H9 (cell line): ENCODE data around the gene CD300LG. TPM values are rescaled to one million over a fixed set of nuclear protein-coding genes. Genes with fewer than 3 reads are reported as not detected.
"Not testable (repeated sequence)": the region's sequence is repeated elsewhere in the genome, so short reads cannot be mapped to it uniquely, and the experiment has no call there.

Source experiments
- DNase-seq: peaks from one replicate; pipeline ENCODE4 v3.0.0-alpha.2; 2017
- H2AFZ ChIP-seq: one replicate; pipeline ENCODE4 v1.6.1; 2013; ENCODE audit warnings: mild to moderate bottlenecking, low read length, control low read depth, moderate library complexity
- H2AK5ac ChIP-seq: 2 replicates; pipeline ENCODE4 v1.6.1; 2013; ENCODE audit warnings: low read length, control low read depth, mixed read lengths; ENCODE audit not compliant: insufficient read length
- H2BK120ac ChIP-seq: one replicate; pipeline ENCODE4 v1.6.1; 2013; ENCODE audit warnings: low read depth, mild to moderate bottlenecking, low read length, control low read depth, inconsistent platforms; ENCODE audit not compliant: poor library complexity, severe bottlenecking
- H2BK12ac ChIP-seq: 2 replicates; pipeline ENCODE4 v1.6.1; 2013; ENCODE audit warnings: low read length, control low read depth, mixed read lengths, low read depth; ENCODE audit not compliant: insufficient read length
- H2BK15ac ChIP-seq: 2 replicates; pipeline ENCODE4 v1.6.1; 2013; ENCODE audit warnings: low read depth, low read length, control low read depth
- H2BK20ac ChIP-seq: one replicate; pipeline ENCODE4 v1.6.1; 2013; ENCODE audit warnings: low read depth, mild to moderate bottlenecking, low read length, control low read depth, inconsistent platforms; ENCODE audit not compliant: poor library complexity, severe bottlenecking
- H2BK5ac ChIP-seq: 2 replicates; pipeline ENCODE4 v1.6.1; 2013; ENCODE audit warnings: low read length, control low read depth, mixed read lengths; ENCODE audit not compliant: insufficient read length
- H3K14ac ChIP-seq: 2 replicates; pipeline ENCODE4 v1.6.1; 2013; ENCODE audit warnings: low read length, control low read depth; ENCODE audit not compliant: insufficient read depth
- H3K18ac ChIP-seq: 2 replicates; pipeline ENCODE4 v1.6.1; 2013; ENCODE audit warnings: low read depth, mild to moderate bottlenecking, mixed read lengths, low read length, control low read depth; ENCODE audit not compliant: insufficient read length
- H3K23ac ChIP-seq: 2 replicates; pipeline ENCODE4 v1.6.1; 2013; ENCODE audit warnings: low read length, control low read depth, mixed read lengths, low read depth; ENCODE audit not compliant: insufficient read length
- H3K23me2 ChIP-seq: 2 replicates; pipeline ENCODE4 v1.6.1; 2013; ENCODE audit warnings: low read depth, mild to moderate bottlenecking, mixed read lengths, low read length, control low read depth; ENCODE audit not compliant: insufficient read length, poor library complexity, severe bottlenecking
- H3K27ac ChIP-seq: 2 replicates; pipeline ENCODE4 v1.5.1; 2013; ENCODE audit warnings: low read length, control low read depth, mixed read lengths, low read depth; ENCODE audit not compliant: insufficient read length
- H3K27me3 ChIP-seq: 2 replicates; pipeline ENCODE4 v1.6.1; 2013; ENCODE audit warnings: low read length, control low read depth, inconsistent platforms; ENCODE audit not compliant: insufficient read depth
- H3K4ac ChIP-seq: 2 replicates; pipeline ENCODE4 v1.6.1; 2013; ENCODE audit warnings: low read depth, mild to moderate bottlenecking, control low read depth, inconsistent platforms, low read length, moderate library complexity
- H3K4me1 ChIP-seq: 2 replicates; pipeline ENCODE4 v1.6.1; 2013; ENCODE audit warnings: low read length, control low read depth, inconsistent platforms; ENCODE audit not compliant: insufficient read depth
- H3K4me2 ChIP-seq: 2 replicates; pipeline ENCODE4 v1.6.1; 2013; ENCODE audit warnings: low read length, control low read depth, mixed read lengths; ENCODE audit not compliant: insufficient read length, insufficient read depth
- H3K56ac ChIP-seq: 2 replicates; pipeline ENCODE4 v1.6.1; 2013; ENCODE audit warnings: low read depth, mild to moderate bottlenecking, mixed read lengths, low read length, control low read depth; ENCODE audit not compliant: insufficient read length
- H3K79me1 ChIP-seq: 2 replicates; pipeline ENCODE4 v1.6.1; 2013; ENCODE audit warnings: low read depth, mild to moderate bottlenecking, moderate library complexity, low read length, control low read depth, inconsistent platforms; ENCODE audit not compliant: insufficient read depth, poor library complexity, severe bottlenecking
- H3K79me2 ChIP-seq: 2 replicates; pipeline ENCODE4 v1.6.1; 2013; ENCODE audit warnings: low read length, control low read depth, inconsistent platforms; ENCODE audit not compliant: insufficient read depth
- H3K9ac ChIP-seq: 2 replicates; pipeline ENCODE4 v1.6.1; 2013; ENCODE audit warnings: low read length, control low read depth, mixed read lengths; ENCODE audit not compliant: insufficient read length; ENCODE audit errors: extremely low read depth
- H3K9me3 ChIP-seq: one replicate; pipeline ENCODE4 v1.6.1; 2013; ENCODE audit warnings: low read depth, low read length, inconsistent platforms; ENCODE audit not compliant: control insufficient read depth
- H3T11ph ChIP-seq: one replicate; pipeline ENCODE4 v1.6.1; 2013; ENCODE audit warnings: mild to moderate bottlenecking, low read length, control low read depth, inconsistent platforms
- H4K20me1 ChIP-seq: one replicate; pipeline ENCODE4 v1.6.1; 2013; ENCODE audit not compliant: control insufficient read depth, insufficient read length, insufficient read depth
- H4K5ac ChIP-seq: 2 replicates; pipeline ENCODE4 v1.6.1; 2013; ENCODE audit warnings: low read depth, mild to moderate bottlenecking, mixed read lengths, low read length, control low read depth; ENCODE audit not compliant: insufficient read length
- H4K8ac ChIP-seq: replicated peaks from 2 replicates; pipeline ENCODE4 v1.6.1; 2013; ENCODE audit warnings: low read length, control low read depth, mixed read lengths, low read depth; ENCODE audit not compliant: insufficient read length
- H4K91ac ChIP-seq: 2 replicates; pipeline ENCODE4 v1.6.1; 2013; ENCODE audit warnings: low read depth, mild to moderate bottlenecking, moderate library complexity, mixed read lengths, low read length, control low read depth; ENCODE audit not compliant: insufficient read length
- H3K27ac Mint-ChIP-seq, 3 experiments: 2 replicates in 2 of 3; 3 replicates in 1 of 3; pipeline ENCODE4 v1.8.0; 2020 to 2021; ENCODE audit warnings: mixed read lengths in 3 of 3, mild to moderate bottlenecking in 1 of 3, moderate library complexity in 1 of 3
- H3K27me3 Mint-ChIP-seq: 2 replicates; pipeline ENCODE4 v1.8.0; 2021; ENCODE audit warnings: low read depth, mild to moderate bottlenecking, moderate library complexity, mixed read lengths
- H3K36me3 Mint-ChIP-seq, 3 experiments: 2 replicates in 2 of 3; 3 replicates in 1 of 3; pipeline ENCODE4 v1.8.0; 2020 to 2021; ENCODE audit warnings: low read depth in 3 of 3, mixed read lengths in 3 of 3; ENCODE audit not compliant: insufficient read depth in 1 of 3
- H3K4me1 Mint-ChIP-seq, 2 experiments: 2 replicates each; pipeline ENCODE4 v1.8.0; 2020; ENCODE audit warnings: mixed read lengths in 2 of 2
- H3K4me3 Mint-ChIP-seq, 2 experiments: 2 replicates in 1 of 2; 3 replicates in 1 of 2; pipeline ENCODE4 v1.8.0; 2020 to 2021; ENCODE audit warnings: mild to moderate bottlenecking in 2 of 2, mixed read lengths in 2 of 2, moderate library complexity in 1 of 2
- H3K9me3 Mint-ChIP-seq, 2 experiments: 2 replicates in 1 of 2; 3 replicates in 1 of 2; pipeline ENCODE4 v1.8.0; 2020; ENCODE audit warnings: mild to moderate bottlenecking in 2 of 2, mixed read lengths in 2 of 2, moderate library complexity in 1 of 2
- CTCF ChIP-seq: fragments of 200-600 bp; sonication (generic); conservative IDR thresholded peaks from 3 replicates; pipeline ENCODE4 v1.8.0; 2021; ENCODE audit warnings: antibody characterized with exemption, mild to moderate bottlenecking
- WGBS: extraction: QIAGEN DNeasy Blood & Tissue Kit; methylation state at CpG from one replicate; pipeline ENCODE4 v1.1.7; 2013; ENCODE audit warnings: missing lambda C conversion rate, low lambda C conversion rate, mixed read lengths; ENCODE audit not compliant: insufficient read length; ENCODE audit errors: extremely low coverage; 5-methylcytosine and 5-hydroxymethylcytosine counted together
- total RNA-seq: library from RNA; stranded (reverse); gene quantifications from 2 replicates; pipeline ENCODE4 v1.2.1, GENCODE V29; 2021

CD300LG gene
- total RNA-seq, 1 experiment from 2014 or later: not detected

- Histone ChIP-seq H4K20me1 (no peaks in the 10 kb centered on the region), H2BK5ac (no peak overlapping the region), H3K23me2 (no peaks in the 10 kb centered on the region)
Measured at GRCh38 chr17:43868226-43868994, 21.4 kb downstream of the CD300LG start.

GRCh38 chr17:43869031-43869430, 22.1 kb downstream of the CD300LG start:
- not testable (repeated sequence) for DNase-seq

More at GRCh38 chr17:43868226-43868994, 21.4 kb downstream of the CD300LG start:
- no peak overlapping the region for H3K4me3 Mint-ChIP-seq
- no peaks in the 10 kb centered on the region for H3K9me3 Mint-ChIP-seq
- peaks cover 0 to 9% of the 10 kb centered on the region in 2 experiments; a peak in 2 of 4 replicates for H3K4me1 Mint-ChIP-seq
- H2BK120ac ChIP-seq: no peak overlapping the region
- H3K27me3 ChIP-seq: no peaks in the 10 kb centered on the region
- no peak overlapping the region for H3K27ac Mint-ChIP-seq
- no peak overlapping the region for H4K5ac ChIP-seq
- no peak overlapping the region for H3T11ph ChIP-seq
- no peak overlapping the region for H3K14ac ChIP-seq
- H3K18ac ChIP-seq: no peak overlapping the region
- no CpG with 5 or more reads among the region's 10 CpGs for WGBS
- H2BK15ac ChIP-seq: no peak overlapping the region
- H3K9me3 ChIP-seq: no peaks in the 10 kb centered on the region
- H2AK5ac ChIP-seq: no peak overlapping the region
- no peak overlapping the region for H3K23ac ChIP-seq
- no peaks in the 10 kb centered on the region for H3K4me1 ChIP-seq
- no peaks in the 10 kb centered on the region for H3K79me1 ChIP-seq
- H3K27me3 Mint-ChIP-seq: peaks cover 23% of the 10 kb centered on the region
- H3K4ac ChIP-seq: no peak overlapping the region
- no peak overlapping the region for H4K8ac ChIP-seq
- no peak overlapping the region for H2BK12ac ChIP-seq
- H3K9ac ChIP-seq: no peak overlapping the region
- H3K79me2 ChIP-seq: no peaks in the 10 kb centered on the region
- H2BK20ac ChIP-seq: no peak overlapping the region
- no peak overlapping the region for H3K27ac ChIP-seq
- H2AFZ ChIP-seq: no peak overlapping the region
- H4K91ac ChIP-seq: no peak overlapping the region
- DNase-seq: no peak
- H3K36me3 Mint-ChIP-seq: no peaks in the 10 kb centered on the region
- H3K4me2 ChIP-seq: no peak overlapping the region
- TF ChIP-seq CTCF: no peak
- H3K56ac ChIP-seq: no peak overlapping the region

More at GRCh38 chr17:43869031-43869430, 22.1 kb downstream of the CD300LG start:
- not testable (repeated sequence) for H3K56ac ChIP-seq, H3K14ac ChIP-seq, H4K20me1 ChIP-seq, H2AK5ac ChIP-seq, H3K18ac ChIP-seq, H3K4ac ChIP-seq, H2BK120ac ChIP-seq, H4K5ac ChIP-seq, H3K4me2 ChIP-seq, H4K8ac ChIP-seq, H3K4me1 ChIP-seq, H3K23ac ChIP-seq, H2AFZ ChIP-seq, H3K27ac ChIP-seq, H3K4me1 Mint-ChIP-seq, H3K9me3 ChIP-seq, H2BK12ac ChIP-seq, H4K91ac ChIP-seq, H2BK20ac ChIP-seq, H3K4me3 Mint-ChIP-seq, H2BK5ac ChIP-seq, H3K79me1 ChIP-seq, H3K9ac ChIP-seq, H3K9me3 Mint-ChIP-seq, H3K79me2 ChIP-seq, H3T11ph ChIP-seq, H3K27ac Mint-ChIP-seq, H3K27me3 ChIP-seq, H3K23me2 ChIP-seq, H2BK15ac ChIP-seq, H3K36me3 Mint-ChIP-seq
- WGBS: no CpG with 5 or more reads among the region's 6 CpGs
- peaks cover 23% of the 10 kb centered on the region for H3K27me3 Mint-ChIP-seq
